ENCODE measurements around the gene TTC12. TPM values are rescaled to one million over a fixed set of nuclear protein-coding genes. Genes with fewer than 3 reads are reported as not detected.
"Not testable (repeated sequence)": the region's sequence is repeated elsewhere in the genome, so short reads cannot be mapped to it uniquely, and the experiment has no call there.

The TTC12 gene
- polyA plus RNA-seq, 4 donors, result 3.0 to 17.8 (median 6.0) TPM

GRCh38 chr11:113288286-113288863 lies 26.0 kb upstream of the TTC12 start:
- H3K27me3 ChIP-seq (ENCODE audit: control insufficient read depth in 3 of 3, insufficient read depth in 3 of 3, low read length in 3 of 3), result no peaks in the 10 kb centered on the region
- WGBS, 3 donors, result 39 to 58% (median 43%) methylated on average over 6 of the region's 6 CpGs
- H3K9me3 ChIP-seq (ENCODE audit: control insufficient read depth in 2 of 2, insufficient read depth in 1 of 2, low read depth in 1 of 2, low read length in 1 of 2), result no peaks in the 10 kb centered on the region
- no peak overlapping the region for H3K4me3 ChIP-seq (ENCODE audit: low read depth in 1 of 3, low read length in 3 of 3)
- DNase-seq, result peak in 1 of 2 donors; percentile 55
- FAIRE-seq, result no peak
- H3K4me1 ChIP-seq (ENCODE audit: control insufficient read depth in 3 of 3, insufficient read depth in 2 of 3, low read depth in 1 of 3, low read length in 2 of 3), result peaks cover 0 to 5% (median 0%) of the 10 kb centered on the region in 3 donors
- no peaks in the 10 kb centered on the region for H3K36me3 ChIP-seq (ENCODE audit: control insufficient read depth in 3 of 3, insufficient read depth in 2 of 3, low read depth in 1 of 3, low read length in 3 of 3)
- no peak overlapping the region for H3K27ac ChIP-seq (ENCODE audit: low read depth in 1 of 3, low read length in 2 of 3)

- H3K27ac ChIP-seq (ENCODE audit: low read depth in 1 of 3, low read length in 2 of 3), result no peak overlapping the region
- H3K4me1 ChIP-seq (ENCODE audit: control insufficient read depth in 3 of 3, insufficient read depth in 2 of 3, low read depth in 1 of 3, low read length in 2 of 3), result peaks cover 0 to 5% (median 0%) of the 10 kb centered on the region in 3 donors
Observed at GRCh38 chr11:113289431-113290187, 24.8 kb upstream of the TTC12 start.

GRCh38 chr11:113293936-113294335 lies 20.4 kb upstream of the TTC12 start:
- no peak for DNase-seq
- Histone ChIP-seq H3K9me3 (ENCODE audit: control insufficient read depth in 2 of 2, insufficient read depth in 1 of 2, low read depth in 1 of 2, low read length in 1 of 2) (peaks cover 0 to 3% of the 10 kb centered on the region in 2 donors), H3K27ac (ENCODE audit: low read depth in 1 of 3, low read length in 2 of 3) (no peak overlapping the region), H3K27me3 (ENCODE audit: control insufficient read depth in 3 of 3, insufficient read depth in 3 of 3, low read length in 3 of 3) (no peaks in the 10 kb centered on the region), H3K4me1 (ENCODE audit: control insufficient read depth in 3 of 3, insufficient read depth in 2 of 3, low read depth in 1 of 3, low read length in 2 of 3) (no peaks in the 10 kb centered on the region), H3K36me3 (ENCODE audit: control insufficient read depth in 3 of 3, insufficient read depth in 2 of 3, low read depth in 1 of 3, low read length in 3 of 3) (no peaks in the 10 kb centered on the region), H3K4me3 (ENCODE audit: low read depth in 1 of 3, low read length in 3 of 3) (no peak overlapping the region)
- 30 to 78% (median 40%) methylated on average over 5 of the region's 5 CpGs for WGBS, 3 donors
- no peak for FAIRE-seq

More at GRCh38 chr11:113289431-113290187, 24.8 kb upstream of the TTC12 start:
- Histone ChIP-seq H3K4me3 (ENCODE audit: low read depth in 1 of 3, low read length in 3 of 3) (no peak overlapping the region), H3K27me3 (ENCODE audit: control insufficient read depth in 3 of 3, insufficient read depth in 3 of 3, low read length in 3 of 3) (no peaks in the 10 kb centered on the region), H3K9me3 (ENCODE audit: control insufficient read depth in 2 of 2, insufficient read depth in 1 of 2, low read depth in 1 of 2, low read length in 1 of 2) (no peaks in the 10 kb centered on the region), H3K36me3 (ENCODE audit: control insufficient read depth in 3 of 3, insufficient read depth in 2 of 3, low read depth in 1 of 3, low read length in 3 of 3) (no peaks in the 10 kb centered on the region)
- 50 to 64% (median 54%) methylated on average over 10 of the region's 10 CpGs for WGBS, 3 donors
- no peak for FAIRE-seq
- DNase-seq, result peak; percentile 47 to 70

- DNase-seq, result no peak
- peaks cover 0 to 3% of the 10 kb centered on the region in 2 donors for H3K9me3 ChIP-seq (ENCODE audit: control insufficient read depth in 2 of 2, insufficient read depth in 1 of 2, low read depth in 1 of 2, low read length in 1 of 2)
- H3K36me3 ChIP-seq (ENCODE audit: control insufficient read depth in 3 of 3, insufficient read depth in 2 of 3, low read depth in 1 of 3, low read length in 3 of 3), result no peaks in the 10 kb centered on the region
- 83 to 86% (median 83%) methylated on average over 7 of the region's 7 CpGs for WGBS, 3 donors
- no peak overlapping the region for H3K27ac ChIP-seq (ENCODE audit: low read depth in 1 of 3, low read length in 2 of 3)
- H3K27me3 ChIP-seq (ENCODE audit: control insufficient read depth in 3 of 3, insufficient read depth in 3 of 3, low read length in 3 of 3), result no peaks in the 10 kb centered on the region
- no peak overlapping the region for H3K4me3 ChIP-seq (ENCODE audit: low read depth in 1 of 3, low read length in 3 of 3)
- H3K4me1 ChIP-seq (ENCODE audit: control insufficient read depth in 3 of 3, insufficient read depth in 2 of 3, low read depth in 1 of 3, low read length in 2 of 3), result no peaks in the 10 kb centered on the region
- FAIRE-seq, result no peak
Observed at GRCh38 chr11:113295993-113296392, 18.4 kb upstream of the TTC12 start.

- H3K9me3 ChIP-seq (ENCODE audit: control insufficient read depth in 2 of 2, insufficient read depth in 1 of 2, low read depth in 1 of 2, low read length in 1 of 2), result peaks cover 0 to 3% of the 10 kb centered on the region in 2 donors
- DNase-seq (no peak), FAIRE-seq (no peak)
- H3K4me1 ChIP-seq (ENCODE audit: control insufficient read depth in 3 of 3, insufficient read depth in 2 of 3, low read depth in 1 of 3, low read length in 2 of 3), result no peaks in the 10 kb centered on the region
- H3K27me3 ChIP-seq (ENCODE audit: control insufficient read depth in 3 of 3, insufficient read depth in 3 of 3, low read length in 3 of 3), result no peaks in the 10 kb centered on the region
- 83 to 91% (median 90%) methylated on average over 2 of the region's 2 CpGs for WGBS, 3 donors
- no peak overlapping the region for H3K4me3 ChIP-seq (ENCODE audit: low read depth in 1 of 3, low read length in 3 of 3)
- no peaks in the 10 kb centered on the region for H3K36me3 ChIP-seq (ENCODE audit: control insufficient read depth in 3 of 3, insufficient read depth in 2 of 3, low read depth in 1 of 3, low read length in 3 of 3)
- H3K27ac ChIP-seq (ENCODE audit: low read depth in 1 of 3, low read length in 2 of 3), result no peak overlapping the region
Observed at GRCh38 chr11:113296447-113297205, 17.8 kb upstream of the TTC12 start.

GRCh38 chr11:113298496-113298895 lies 15.9 kb upstream of the TTC12 start:
- H3K4me3 ChIP-seq (ENCODE audit: low read depth in 1 of 3, low read length in 3 of 3); H3K4me1 ChIP-seq (ENCODE audit: control insufficient read depth in 3 of 3, insufficient read depth in 2 of 3, low read depth in 1 of 3, low read length in 2 of 3); DNase-seq; FAIRE-seq; H3K27me3 ChIP-seq (ENCODE audit: control insufficient read depth in 3 of 3, insufficient read depth in 3 of 3, low read length in 3 of 3); H3K9me3 ChIP-seq (ENCODE audit: control insufficient read depth in 2 of 2, insufficient read depth in 1 of 2, low read depth in 1 of 2, low read length in 1 of 2); H3K36me3 ChIP-seq (ENCODE audit: control insufficient read depth in 3 of 3, insufficient read depth in 2 of 3, low read depth in 1 of 3, low read length in 3 of 3); H3K27ac ChIP-seq (ENCODE audit: low read depth in 1 of 3, low read length in 2 of 3): not testable (repeated sequence)
- WGBS, 3 donors, result 84 to 93% (median 88%) methylated on average over 3 of the region's 3 CpGs

- Histone ChIP-seq H3K4me3 (ENCODE audit: low read depth in 1 of 3, low read length in 3 of 3) (no peak overlapping the region), H3K9me3 (ENCODE audit: control insufficient read depth in 2 of 2, insufficient read depth in 1 of 2, low read depth in 1 of 2, low read length in 1 of 2) (no peaks in the 10 kb centered on the region), H3K36me3 (ENCODE audit: control insufficient read depth in 3 of 3, insufficient read depth in 2 of 3, low read depth in 1 of 3, low read length in 3 of 3) (no peaks in the 10 kb centered on the region), H3K27ac (ENCODE audit: low read depth in 1 of 3, low read length in 2 of 3) (no peak overlapping the region), H3K27me3 (ENCODE audit: control insufficient read depth in 3 of 3, insufficient read depth in 3 of 3, low read length in 3 of 3) (no peaks in the 10 kb centered on the region), H3K4me1 (ENCODE audit: control insufficient read depth in 3 of 3, insufficient read depth in 2 of 3, low read depth in 1 of 3, low read length in 2 of 3) (no peaks in the 10 kb centered on the region)
- DNase-seq (no peak), FAIRE-seq (no peak)
Observed at GRCh38 chr11:113304916-113305315, 9.5 kb upstream of the TTC12 start.

GRCh38 chr11:113305440-113306336 lies 8.7 kb upstream of the TTC12 start:
- Histone ChIP-seq H3K36me3 (ENCODE audit: control insufficient read depth in 3 of 3, insufficient read depth in 2 of 3, low read depth in 1 of 3, low read length in 3 of 3) (no peaks in the 10 kb centered on the region), H3K4me3 (ENCODE audit: low read depth in 1 of 3, low read length in 3 of 3) (no peak overlapping the region), H3K27ac (ENCODE audit: low read depth in 1 of 3, low read length in 2 of 3) (no peak overlapping the region), H3K9me3 (ENCODE audit: control insufficient read depth in 2 of 2, insufficient read depth in 1 of 2, low read depth in 1 of 2, low read length in 1 of 2) (no peaks in the 10 kb centered on the region), H3K4me1 (ENCODE audit: control insufficient read depth in 3 of 3, insufficient read depth in 2 of 3, low read depth in 1 of 3, low read length in 2 of 3) (no peaks in the 10 kb centered on the region), H3K27me3 (ENCODE audit: control insufficient read depth in 3 of 3, insufficient read depth in 3 of 3, low read length in 3 of 3) (no peaks in the 10 kb centered on the region)
- no peak for FAIRE-seq
- WGBS, 3 donors, result 45 to 48% (median 45%) methylated on average over 12 of the region's 12 CpGs
- peak; percentile 76 to 80 for DNase-seq

Measured in small intestine (tissue), 7 donors.